Lower leg skin (tissue), 4 donors: Measurements from ENCODE around the gene MYH16. TPM values are rescaled to one million over a fixed set of nuclear protein-coding genes. Genes with fewer than 3 reads are reported as not detected.
"Not testable (repeated sequence)": the region's sequence is repeated elsewhere in the genome, so short reads cannot be mapped to it uniquely, and the experiment has no call there.

Source experiments
- DNase-seq, 2 donors: peaks; one replicate each; pipeline ENCODE4 v3.0.0-alpha.2; 2019; ENCODE audit warnings: low spot score in 2 of 2
- H3K4me3 ChIP-seq: fragments of 200-600 bp; sonication (generic); 2 replicates; pipeline ENCODE4 v1.5.1; 2017; ENCODE audit warnings: mild to moderate bottlenecking, low read depth; ENCODE audit not compliant: poor library complexity, severe bottlenecking
- CTCF ChIP-seq, 3 donors: fragments of 450-650 bp; IDR thresholded peaks; one replicate each; pipeline ENCODE4 v1.5.1; 2016; ENCODE audit warnings: antibody characterized with exemption in 3 of 3, mild to moderate bottlenecking in 3 of 3, moderate library complexity in 2 of 3
- POLR2A ChIP-seq, 2 donors: fragments of 450-650 bp; IDR thresholded peaks; one replicate each; pipeline ENCODE4 v1.6.1; 2016 to 2017; ENCODE audit warnings: antibody characterized with exemption in 2 of 2, mild to moderate bottlenecking in 1 of 2, moderate library complexity in 1 of 2
- WGBS, 2 donors: methylation state at CpG; one replicate each; pipeline ENCODE4 v1.1.5; 2018; 5-methylcytosine and 5-hydroxymethylcytosine counted together
- intact Hi-C: fragments of 100-400 bp; cut with DNase I; formaldehyde crosslinking; loops from one replicate; pipeline ENCODE4 v1.15.0; 2023; ENCODE audit warnings: low total_unique reads
- total RNA-seq, 4 donors: library from RNA; depleted of rRNA; stranded (reverse); fragments of >200 nt; gene quantifications; one replicate each; pipeline ENCODE4 v1.1.0, GENCODE V29; 2016

MYH16 gene
- total RNA-seq, 4 donors from 2014 or later, result not detected

GRCh38 chr7:99325592-99326407 lies 53.2 kb downstream of the MYH16 start, which contains the start of gene ARPC1A:
Gene ARPC1A, plus strand, starts transcription at chr7:99325898. Its CDS starts 7,456 bp downstream, at chr7:99333354.
- intact Hi-C loops, result no loop called here
- H3K4me3 ChIP-seq, result peak within 1 kb of the TSS; percentile 97
- TF ChIP-seq POLR2A (IDR thresholded peaks at IDR 0.05), result peak in 1 of 2 donors; percentile 35
- no peak for TF ChIP-seq CTCF (IDR thresholded peaks at IDR 0.05)
- 0 to 1% methylated on average over 39 to 55 of the region's 82 CpGs for WGBS, 2 donors
- DNase-seq, result peak; percentile 79 to 97

DNA sequence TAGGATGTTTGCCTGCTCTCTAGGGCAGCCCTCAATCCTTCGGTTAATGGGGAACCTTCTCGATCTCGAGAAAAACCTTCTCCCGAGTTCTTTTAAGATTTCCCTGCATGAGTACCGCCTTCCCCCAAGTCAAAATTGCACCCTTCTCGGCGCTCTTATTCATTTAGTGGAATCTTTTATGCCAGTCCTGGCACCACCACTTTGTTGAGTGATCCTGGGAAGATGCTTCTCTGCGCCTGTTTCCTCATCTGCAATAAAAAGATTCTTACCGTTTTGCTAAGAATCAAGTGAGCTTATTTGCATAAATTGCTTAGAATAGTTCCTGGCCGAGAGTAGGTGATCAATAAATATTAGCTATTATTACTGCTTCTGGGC lies 53.8 kb downstream of the MYH16 start:
- DNase-seq, result no peak
- intact Hi-C loops, result no loop called here
- WGBS, 2 donors, result 1 to 2% methylated on average over 10 of the region's 10 CpGs
- peak overlapping the region; percentile 97 for H3K4me3 ChIP-seq
- TF ChIP-seq POLR2A (IDR thresholded peaks at IDR 0.05) (no peak), CTCF (IDR thresholded peaks at IDR 0.05) (no peak)

GRCh38 chr7:99330314-99330961 lies 57.8 kb downstream of the MYH16 start:
- WGBS, 2 donors, result 76 to 79% methylated on average over 8 of the region's 8 CpGs
- H3K4me3 ChIP-seq, intact Hi-C loops: not testable (repeated sequence)
- peak in 1 of 2 donors; percentile 49 for DNase-seq

DNA sequence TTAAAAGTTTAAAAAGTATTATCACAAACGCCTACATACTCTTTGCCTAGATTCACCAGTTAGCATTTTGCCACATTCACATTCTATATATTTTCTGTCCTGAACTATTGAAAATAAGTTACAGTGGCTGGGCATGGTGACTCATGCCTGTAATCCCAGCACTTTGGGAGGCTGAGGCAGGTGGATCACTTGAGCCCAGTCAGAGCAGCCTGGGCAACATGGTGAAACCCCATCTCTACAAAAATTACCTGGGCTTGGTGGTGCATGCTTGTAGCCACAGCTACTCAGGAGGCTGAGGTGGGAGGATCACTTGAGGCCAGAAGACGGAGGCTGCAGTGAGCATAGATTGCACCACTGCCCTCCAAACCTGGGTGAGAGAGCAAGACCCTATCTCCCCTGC lies 58.4 kb downstream of the MYH16 start:
- peak in 1 of 2 donors; percentile 23 for DNase-seq
- H3K4me3 ChIP-seq, result no peak overlapping the region
- WGBS, 2 donors, result 89 to 90% methylated on average over 2 of the region's 2 CpGs
- intact Hi-C loops, result no loop called here
- TF ChIP-seq CTCF (IDR thresholded peaks at IDR 0.05), result no peak

DNA sequence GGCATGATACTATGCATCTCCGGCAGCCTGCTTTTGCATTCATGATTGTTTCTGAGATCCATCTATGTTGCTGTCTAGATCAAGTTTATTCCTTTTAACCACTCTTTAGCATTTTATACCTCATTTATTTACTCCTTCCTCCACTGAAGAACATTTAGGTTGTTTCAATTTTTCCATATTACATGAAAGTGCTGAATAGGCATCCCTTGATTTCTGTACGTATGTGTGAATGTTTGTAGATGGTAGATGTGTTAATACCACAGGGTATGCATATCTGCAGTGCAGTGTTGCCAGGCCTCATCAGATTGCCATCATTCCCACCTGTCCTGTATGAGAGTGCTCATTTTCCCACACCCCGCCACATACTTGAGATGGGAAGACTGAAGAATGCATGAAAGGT lies 67.0 kb downstream of the MYH16 start:
- no peak for TF ChIP-seq POLR2A (IDR thresholded peaks at IDR 0.05)
- TF ChIP-seq CTCF (IDR thresholded peaks at IDR 0.05), result no peak

DNA sequence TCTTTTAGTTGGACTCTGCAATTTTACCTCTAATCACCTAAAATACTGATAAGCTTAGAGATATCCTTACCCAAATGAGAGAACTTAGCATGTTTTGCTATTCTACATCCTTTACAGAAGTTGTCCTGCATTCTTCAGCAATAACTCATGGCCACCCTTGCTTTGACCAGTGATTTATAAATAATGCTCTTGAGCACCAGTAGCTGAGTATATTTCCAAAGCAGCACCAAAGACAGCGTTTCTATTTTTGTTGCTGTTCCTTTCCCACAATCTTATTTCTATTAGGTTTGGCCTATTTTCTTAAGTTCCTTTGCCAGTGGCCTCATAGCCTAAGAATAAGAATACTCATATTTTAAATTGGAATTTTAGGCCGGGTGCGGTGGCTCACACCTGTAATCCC lies 68.0 kb downstream of the MYH16 start:
- DNase-seq, result no peak
- 89 to 92% methylated on average over 3 of the region's 3 CpGs for WGBS, 2 donors
- TF ChIP-seq CTCF (IDR thresholded peaks at IDR 0.05), result no peak
- no peak for TF ChIP-seq POLR2A (IDR thresholded peaks at IDR 0.05)
- no peak overlapping the region for H3K4me3 ChIP-seq
- intact Hi-C loops, result no loop called here

More for the DNA sequence above, 67.0 kb downstream of the MYH16 start:
- no peak overlapping the region for H3K4me3 ChIP-seq
- no peak for DNase-seq
- 98 to 99% methylated on average over 3 of the region's 3 CpGs for WGBS, 2 donors
- intact Hi-C loops, result no loop called here
